ENCODE results near the gene BBS4.

The BBS4 gene

DNA sequence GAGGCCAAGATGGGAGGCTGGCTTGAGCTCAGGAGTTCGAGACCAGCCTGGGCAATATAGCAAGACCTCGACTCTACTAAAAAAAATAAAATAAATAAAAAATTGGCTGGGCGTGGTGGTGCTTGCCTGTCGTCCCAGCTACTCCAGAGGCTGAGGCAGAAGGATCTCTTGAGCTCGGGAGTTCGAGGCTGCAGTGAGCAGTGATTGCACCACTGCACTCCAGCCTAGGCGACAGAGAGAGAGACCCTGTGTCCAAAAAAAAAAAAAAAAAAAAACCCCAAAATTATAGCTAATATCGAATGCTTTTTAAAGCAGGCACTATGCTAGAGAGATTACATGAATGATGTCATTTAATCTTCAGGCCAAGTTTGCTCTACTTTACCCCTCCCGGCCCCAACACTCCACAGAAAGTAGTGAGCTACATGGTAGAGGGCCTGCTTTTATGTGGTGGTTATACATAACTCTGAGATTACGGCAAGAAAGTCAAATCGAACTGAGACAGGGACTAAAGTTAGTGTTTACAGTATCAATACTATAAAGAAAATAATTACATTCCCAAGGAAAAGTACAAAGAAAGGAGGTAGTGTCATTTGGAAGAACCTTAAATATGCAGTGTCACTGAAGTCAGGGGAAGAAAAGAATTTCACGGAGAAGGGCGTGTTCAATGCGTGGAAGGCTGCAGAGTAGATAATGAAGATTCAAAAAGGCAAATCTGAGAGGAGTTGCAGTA is 96.4 kb downstream of the BBS4 start:
- ChIA-PET CTCF (interaction anchor here (0.6 to 1.0 kb wide), 4 partner anchors 13 to 500 kb away, joined by 3 to 6 read pairs (median 4); no protein-coding TSS in a partner anchor), POLR2A (ENCODE audit: low non-redundant PET) (interaction anchor here (0.6 kb wide), 3 partner anchors 68 to 1118 kb away, joined by 4 to 6 read pairs (median 4); no protein-coding TSS in a partner anchor)
- H3K27ac ChIP-seq: no peak overlapping the region
- TF ChIP-seq, protein P1, sequence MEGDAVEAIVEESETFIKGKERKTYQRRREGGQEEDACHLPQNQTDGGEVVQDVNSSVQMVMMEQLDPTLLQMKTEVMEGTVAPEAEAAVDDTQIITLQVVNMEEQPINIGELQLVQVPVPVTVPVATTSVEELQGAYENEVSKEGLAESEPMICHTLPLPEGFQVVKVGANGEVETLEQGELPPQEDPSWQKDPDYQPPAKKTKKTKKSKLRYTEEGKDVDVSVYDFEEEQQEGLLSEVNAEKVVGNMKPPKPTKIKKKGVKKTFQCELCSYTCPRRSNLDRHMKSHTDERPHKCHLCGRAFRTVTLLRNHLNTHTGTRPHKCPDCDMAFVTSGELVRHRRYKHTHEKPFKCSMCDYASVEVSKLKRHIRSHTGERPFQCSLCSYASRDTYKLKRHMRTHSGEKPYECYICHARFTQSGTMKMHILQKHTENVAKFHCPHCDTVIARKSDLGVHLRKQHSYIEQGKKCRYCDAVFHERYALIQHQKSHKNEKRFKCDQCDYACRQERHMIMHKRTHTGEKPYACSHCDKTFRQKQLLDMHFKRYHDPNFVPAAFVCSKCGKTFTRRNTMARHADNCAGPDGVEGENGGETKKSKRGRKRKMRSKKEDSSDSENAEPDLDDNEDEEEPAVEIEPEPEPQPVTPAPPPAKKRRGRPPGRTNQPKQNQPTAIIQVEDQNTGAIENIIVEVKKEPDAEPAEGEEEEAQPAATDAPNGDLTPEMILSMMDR (conservative IDR thresholded peaks at IDR 0.05; ENCODE audit: low read depth): no peak
- DNase-seq (ENCODE audit: low spot score): no peak

DNA sequence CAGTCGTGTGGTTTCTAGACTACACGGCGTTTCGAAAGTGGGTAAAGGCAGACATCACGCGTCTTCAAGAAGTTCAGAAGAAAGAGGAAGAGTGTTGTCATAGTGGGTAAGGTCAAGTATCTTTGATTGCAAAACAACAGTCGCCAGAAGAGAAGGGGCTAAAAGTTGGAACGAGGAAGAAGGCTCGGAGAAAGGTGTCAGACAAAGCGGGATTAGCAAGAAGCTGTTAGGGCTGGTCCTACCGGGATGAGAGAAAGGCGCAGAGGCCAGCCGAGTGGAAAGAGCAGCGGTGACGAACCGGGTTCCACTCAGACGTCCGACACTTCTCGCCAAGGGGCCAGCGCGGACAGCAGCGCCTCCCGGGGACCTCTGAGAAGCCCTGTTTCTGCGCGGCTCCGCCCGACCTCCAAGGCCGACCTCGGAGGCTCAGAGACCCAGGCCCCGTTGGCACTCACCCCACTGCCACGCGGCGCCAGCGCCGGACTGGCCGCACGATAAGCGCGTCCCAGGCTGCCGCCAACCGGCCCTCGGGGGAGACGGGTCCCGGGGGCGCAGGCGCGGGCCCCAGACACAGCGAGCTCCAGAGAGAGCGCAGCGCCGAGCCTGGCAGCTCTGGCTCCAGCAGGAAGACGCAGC is 97.1 kb downstream of the BBS4 start:
- ChIA-PET CTCF (interaction anchor here (0.5 to 1.0 kb wide), 5 partner anchors 12 to 499 kb away, joined by 3 to 6 read pairs (median 3); no protein-coding TSS in a partner anchor), POLR2A (ENCODE audit: low non-redundant PET) (interaction anchor here (0.6 kb wide), 3 partner anchors 69 to 1117 kb away, joined by 4 to 6 read pairs (median 4); no protein-coding TSS in a partner anchor)
- DNase-seq (ENCODE audit: low spot score): peak; percentile 41
- peak overlapping the region; percentile 92 for H3K27ac ChIP-seq
- TF ChIP-seq, protein P1 (conservative IDR thresholded peaks at IDR 0.05; ENCODE audit: low read depth): no peak

DNA sequence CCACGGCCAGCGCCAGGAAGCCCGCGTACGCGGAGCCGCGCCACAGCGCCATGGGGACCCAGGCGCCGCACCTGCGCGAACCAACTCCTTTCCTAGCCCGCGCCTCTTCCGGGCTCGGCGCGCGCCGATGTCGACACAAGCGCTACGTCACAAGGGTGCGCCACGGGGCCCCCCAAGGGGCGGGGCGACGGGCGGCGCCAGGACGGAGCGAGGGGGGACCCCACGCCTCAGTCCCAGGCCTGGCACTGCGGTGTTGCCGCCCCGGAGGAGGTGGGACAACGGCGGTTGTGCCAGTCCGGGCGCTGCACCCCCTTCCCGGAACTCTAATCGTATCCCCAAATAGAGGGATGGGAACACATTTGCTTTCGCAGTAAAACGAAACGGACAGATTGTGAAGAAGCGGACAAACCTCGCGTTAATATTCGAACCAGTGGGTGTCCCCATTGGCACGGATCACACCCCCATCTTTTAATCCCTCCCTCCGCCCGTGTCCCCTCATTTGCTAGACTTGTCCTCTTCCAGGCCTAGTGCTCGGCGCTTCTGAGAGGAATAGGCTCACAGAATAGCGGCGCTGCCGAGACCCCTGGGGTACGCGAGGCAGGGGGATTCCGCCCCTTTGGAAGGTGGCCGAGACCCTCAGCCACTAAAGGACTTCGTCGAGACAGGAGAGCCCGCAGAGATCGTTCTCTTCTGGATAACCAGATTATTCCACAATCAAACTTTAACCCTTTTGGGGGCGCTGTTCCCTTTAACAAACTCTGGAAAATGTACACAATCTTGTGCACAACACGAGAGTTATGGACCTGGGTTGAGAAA is 97.8 kb downstream of the BBS4 start, which contains the start of gene ADPGK:
ADPGK (minus strand) TSS at position 119 of the 816 bp plus-strand sequence; CDS start at position 52, 67 bp downstream.
- CTCF ChIA-PET: interaction anchor here (0.5 to 1.0 kb wide), 3 partner anchors 62 to 269 kb away, joined by 3 read pairs; no protein-coding TSS in a partner anchor
- TF ChIP-seq, protein P1 (conservative IDR thresholded peaks at IDR 0.05; ENCODE audit: low read depth): peak; percentile 71
- POLR2A ChIA-PET (ENCODE audit: low non-redundant PET): no interaction called here
- peak within 1 kb of the TSS; percentile 92 for H3K27ac ChIP-seq
- DNase-seq (ENCODE audit: low spot score): peak; percentile 98

DNA sequence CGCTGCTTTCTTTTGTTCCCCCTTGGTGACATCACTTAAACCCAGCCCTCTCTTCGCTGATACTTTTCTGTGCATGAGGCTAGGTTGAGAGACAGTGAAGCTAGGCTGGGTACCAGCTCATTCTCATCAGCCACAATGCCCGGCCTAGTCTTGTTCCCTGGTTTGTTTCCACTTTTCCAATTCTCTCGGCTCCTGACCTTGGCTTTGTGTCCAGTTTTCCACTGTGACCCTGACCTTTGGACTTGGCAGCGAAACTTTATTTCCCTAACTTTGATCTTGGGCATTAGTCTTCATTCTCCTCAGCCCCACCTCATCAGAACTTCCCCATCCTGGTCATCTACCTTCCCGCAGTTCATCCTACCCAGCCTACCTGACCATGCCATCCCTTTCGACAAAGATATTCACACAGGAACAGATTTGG is 98.5 kb downstream of the BBS4 start:
- TF ChIP-seq, protein P1 (conservative IDR thresholded peaks at IDR 0.05; ENCODE audit: low read depth): peak; percentile 16
- ChIA-PET CTCF (no interaction called here), POLR2A (ENCODE audit: low non-redundant PET) (no interaction called here)
- H3K27ac ChIP-seq: peak overlapping the region; percentile 92
- no peak for DNase-seq (ENCODE audit: low spot score)

DNA sequence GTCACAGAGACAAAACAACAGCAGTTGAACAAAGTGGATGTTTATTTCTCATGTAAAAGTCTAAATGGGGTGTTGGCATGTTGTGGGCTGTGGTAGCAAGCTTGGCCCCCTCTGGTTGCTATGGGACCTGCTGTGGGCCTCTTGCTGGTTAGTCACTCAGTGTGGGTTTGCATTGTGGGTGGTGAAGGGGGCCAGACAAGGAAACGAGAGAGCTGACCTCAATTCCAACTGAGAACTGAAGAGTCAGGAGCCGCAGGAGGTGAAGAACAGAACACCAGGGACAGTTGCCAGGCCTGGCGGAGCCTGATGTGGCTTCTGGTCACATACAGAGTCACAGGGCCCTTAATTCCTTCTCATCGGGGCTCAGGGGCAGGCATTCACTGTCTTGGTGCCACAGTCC is 99.4 kb downstream of the BBS4 start:
- ChIA-PET POLR2A (ENCODE audit: low non-redundant PET) (no interaction called here), CTCF (interaction anchor here (0.7 kb wide), 1 partner anchor 9 kb away, joined by 3 read pairs; no protein-coding TSS in a partner anchor)
- no peak overlapping the region for H3K27ac ChIP-seq
- TF ChIP-seq, protein P1 (conservative IDR thresholded peaks at IDR 0.05; ENCODE audit: low read depth): no peak
- DNase-seq (ENCODE audit: low spot score): no peak

DNA sequence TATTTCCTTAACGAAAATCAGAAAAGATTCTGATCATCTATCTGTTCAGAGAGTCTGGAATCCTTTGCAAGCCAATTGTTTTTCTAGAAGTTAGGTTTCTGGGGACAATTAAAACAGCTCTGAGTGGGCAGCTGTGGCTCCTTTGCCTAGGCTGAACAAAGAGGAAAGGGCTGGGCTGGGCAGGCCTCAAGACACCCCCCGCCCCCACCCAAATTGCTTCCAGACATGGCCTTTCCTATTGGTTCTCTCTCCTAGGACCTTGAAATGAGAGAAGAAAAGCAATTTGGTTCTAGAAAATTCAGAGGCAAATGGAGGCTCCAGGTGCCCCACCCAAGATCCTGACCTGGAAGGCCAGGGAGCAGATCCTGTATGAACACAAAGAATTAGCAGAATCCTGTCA is 99.8 kb downstream of the BBS4 start:
- H3K27ac ChIP-seq: no peak overlapping the region
- no peak for DNase-seq (ENCODE audit: low spot score)
- ChIA-PET CTCF (no interaction called here), POLR2A (ENCODE audit: low non-redundant PET) (no interaction called here)
- TF ChIP-seq, protein P1 (conservative IDR thresholded peaks at IDR 0.05; ENCODE audit: low read depth): no peak

Data from RWPE1 (cell line).